H9 (cell line): ENCODE data around the gene PMAIP1. TPM values are rescaled to one million over a fixed set of nuclear protein-coding genes. Genes with fewer than 3 reads are reported as not detected.

ENCODE experiments used
- DNase-seq: peaks from one replicate; pipeline ENCODE4 v3.0.0-alpha.2; 2017
- H2AFZ ChIP-seq: one replicate; pipeline ENCODE4 v1.6.1; 2013; ENCODE audit warnings: mild to moderate bottlenecking, low read length, control low read depth, moderate library complexity
- H2AK5ac ChIP-seq: 2 replicates; pipeline ENCODE4 v1.6.1; 2013; ENCODE audit warnings: low read length, control low read depth, mixed read lengths; ENCODE audit not compliant: insufficient read length
- H2BK120ac ChIP-seq: one replicate; pipeline ENCODE4 v1.6.1; 2013; ENCODE audit warnings: low read depth, mild to moderate bottlenecking, low read length, control low read depth, inconsistent platforms; ENCODE audit not compliant: poor library complexity, severe bottlenecking
- H2BK12ac ChIP-seq: 2 replicates; pipeline ENCODE4 v1.6.1; 2013; ENCODE audit warnings: low read length, control low read depth, mixed read lengths, low read depth; ENCODE audit not compliant: insufficient read length
- H2BK15ac ChIP-seq: 2 replicates; pipeline ENCODE4 v1.6.1; 2013; ENCODE audit warnings: low read depth, low read length, control low read depth
- H2BK20ac ChIP-seq: one replicate; pipeline ENCODE4 v1.6.1; 2013; ENCODE audit warnings: low read depth, mild to moderate bottlenecking, low read length, control low read depth, inconsistent platforms; ENCODE audit not compliant: poor library complexity, severe bottlenecking
- H2BK5ac ChIP-seq: 2 replicates; pipeline ENCODE4 v1.6.1; 2013; ENCODE audit warnings: low read length, control low read depth, mixed read lengths; ENCODE audit not compliant: insufficient read length
- H3K14ac ChIP-seq: 2 replicates; pipeline ENCODE4 v1.6.1; 2013; ENCODE audit warnings: low read length, control low read depth; ENCODE audit not compliant: insufficient read depth
- H3K18ac ChIP-seq: 2 replicates; pipeline ENCODE4 v1.6.1; 2013; ENCODE audit warnings: low read depth, mild to moderate bottlenecking, mixed read lengths, low read length, control low read depth; ENCODE audit not compliant: insufficient read length
- H3K23ac ChIP-seq: 2 replicates; pipeline ENCODE4 v1.6.1; 2013; ENCODE audit warnings: low read length, control low read depth, mixed read lengths, low read depth; ENCODE audit not compliant: insufficient read length
- H3K23me2 ChIP-seq: 2 replicates; pipeline ENCODE4 v1.6.1; 2013; ENCODE audit warnings: low read depth, mild to moderate bottlenecking, mixed read lengths, low read length, control low read depth; ENCODE audit not compliant: insufficient read length, poor library complexity, severe bottlenecking
- H3K27ac ChIP-seq: 2 replicates; pipeline ENCODE4 v1.5.1; 2013; ENCODE audit warnings: low read length, control low read depth, mixed read lengths, low read depth; ENCODE audit not compliant: insufficient read length
- H3K27me3 ChIP-seq: 2 replicates; pipeline ENCODE4 v1.6.1; 2013; ENCODE audit warnings: low read length, control low read depth, inconsistent platforms; ENCODE audit not compliant: insufficient read depth
- H3K4ac ChIP-seq: 2 replicates; pipeline ENCODE4 v1.6.1; 2013; ENCODE audit warnings: low read depth, mild to moderate bottlenecking, control low read depth, inconsistent platforms, low read length, moderate library complexity
- H3K4me1 ChIP-seq: 2 replicates; pipeline ENCODE4 v1.6.1; 2013; ENCODE audit warnings: low read length, control low read depth, inconsistent platforms; ENCODE audit not compliant: insufficient read depth
- H3K4me2 ChIP-seq: 2 replicates; pipeline ENCODE4 v1.6.1; 2013; ENCODE audit warnings: low read length, control low read depth, mixed read lengths; ENCODE audit not compliant: insufficient read length, insufficient read depth
- H3K56ac ChIP-seq: 2 replicates; pipeline ENCODE4 v1.6.1; 2013; ENCODE audit warnings: low read depth, mild to moderate bottlenecking, mixed read lengths, low read length, control low read depth; ENCODE audit not compliant: insufficient read length
- H3K79me1 ChIP-seq: 2 replicates; pipeline ENCODE4 v1.6.1; 2013; ENCODE audit warnings: low read depth, mild to moderate bottlenecking, moderate library complexity, low read length, control low read depth, inconsistent platforms; ENCODE audit not compliant: insufficient read depth, poor library complexity, severe bottlenecking
- H3K79me2 ChIP-seq: 2 replicates; pipeline ENCODE4 v1.6.1; 2013; ENCODE audit warnings: low read length, control low read depth, inconsistent platforms; ENCODE audit not compliant: insufficient read depth
- H3K9ac ChIP-seq: 2 replicates; pipeline ENCODE4 v1.6.1; 2013; ENCODE audit warnings: low read length, control low read depth, mixed read lengths; ENCODE audit not compliant: insufficient read length; ENCODE audit errors: extremely low read depth
- H3K9me3 ChIP-seq: one replicate; pipeline ENCODE4 v1.6.1; 2013; ENCODE audit warnings: low read depth, low read length, inconsistent platforms; ENCODE audit not compliant: control insufficient read depth
- H3T11ph ChIP-seq: one replicate; pipeline ENCODE4 v1.6.1; 2013; ENCODE audit warnings: mild to moderate bottlenecking, low read length, control low read depth, inconsistent platforms
- H4K20me1 ChIP-seq: one replicate; pipeline ENCODE4 v1.6.1; 2013; ENCODE audit not compliant: control insufficient read depth, insufficient read length, insufficient read depth
- H4K5ac ChIP-seq: 2 replicates; pipeline ENCODE4 v1.6.1; 2013; ENCODE audit warnings: low read depth, mild to moderate bottlenecking, mixed read lengths, low read length, control low read depth; ENCODE audit not compliant: insufficient read length
- H4K8ac ChIP-seq: replicated peaks from 2 replicates; pipeline ENCODE4 v1.6.1; 2013; ENCODE audit warnings: low read length, control low read depth, mixed read lengths, low read depth; ENCODE audit not compliant: insufficient read length
- H4K91ac ChIP-seq: 2 replicates; pipeline ENCODE4 v1.6.1; 2013; ENCODE audit warnings: low read depth, mild to moderate bottlenecking, moderate library complexity, mixed read lengths, low read length, control low read depth; ENCODE audit not compliant: insufficient read length
- H3K27ac Mint-ChIP-seq, 3 experiments: 2 replicates in 2 of 3; 3 replicates in 1 of 3; pipeline ENCODE4 v1.8.0; 2020 to 2021; ENCODE audit warnings: mixed read lengths in 3 of 3, mild to moderate bottlenecking in 1 of 3, moderate library complexity in 1 of 3
- H3K27me3 Mint-ChIP-seq: 2 replicates; pipeline ENCODE4 v1.8.0; 2021; ENCODE audit warnings: low read depth, mild to moderate bottlenecking, moderate library complexity, mixed read lengths
- H3K36me3 Mint-ChIP-seq, 3 experiments: 2 replicates in 2 of 3; 3 replicates in 1 of 3; pipeline ENCODE4 v1.8.0; 2020 to 2021; ENCODE audit warnings: low read depth in 3 of 3, mixed read lengths in 3 of 3; ENCODE audit not compliant: insufficient read depth in 1 of 3
- H3K4me1 Mint-ChIP-seq, 2 experiments: 2 replicates each; pipeline ENCODE4 v1.8.0; 2020; ENCODE audit warnings: mixed read lengths in 2 of 2
- H3K4me3 Mint-ChIP-seq, 2 experiments: 2 replicates in 1 of 2; 3 replicates in 1 of 2; pipeline ENCODE4 v1.8.0; 2020 to 2021; ENCODE audit warnings: mild to moderate bottlenecking in 2 of 2, mixed read lengths in 2 of 2, moderate library complexity in 1 of 2
- H3K9me3 Mint-ChIP-seq, 2 experiments: 2 replicates in 1 of 2; 3 replicates in 1 of 2; pipeline ENCODE4 v1.8.0; 2020; ENCODE audit warnings: mild to moderate bottlenecking in 2 of 2, mixed read lengths in 2 of 2, moderate library complexity in 1 of 2
- WGBS: extraction: QIAGEN DNeasy Blood & Tissue Kit; methylation state at CpG from one replicate; pipeline ENCODE4 v1.1.7; 2013; ENCODE audit warnings: missing lambda C conversion rate, low lambda C conversion rate, mixed read lengths; ENCODE audit not compliant: insufficient read length; ENCODE audit errors: extremely low coverage; 5-methylcytosine and 5-hydroxymethylcytosine counted together
- total RNA-seq: library from RNA; stranded (reverse); gene quantifications from 2 replicates; pipeline ENCODE4 v1.2.1, GENCODE V29; 2021
- TF ChIP-seq, protein P1 (sequence below): fragments of 200-600 bp; sonication (generic); conservative IDR thresholded peaks from 3 replicates; pipeline ENCODE4 v1.8.0; 2021; ENCODE audit warnings: antibody characterized with exemption, mild to moderate bottlenecking

Gene PMAIP1
- total RNA-seq, 1 experiment from 2014 or later = 152 TPM

DNA sequence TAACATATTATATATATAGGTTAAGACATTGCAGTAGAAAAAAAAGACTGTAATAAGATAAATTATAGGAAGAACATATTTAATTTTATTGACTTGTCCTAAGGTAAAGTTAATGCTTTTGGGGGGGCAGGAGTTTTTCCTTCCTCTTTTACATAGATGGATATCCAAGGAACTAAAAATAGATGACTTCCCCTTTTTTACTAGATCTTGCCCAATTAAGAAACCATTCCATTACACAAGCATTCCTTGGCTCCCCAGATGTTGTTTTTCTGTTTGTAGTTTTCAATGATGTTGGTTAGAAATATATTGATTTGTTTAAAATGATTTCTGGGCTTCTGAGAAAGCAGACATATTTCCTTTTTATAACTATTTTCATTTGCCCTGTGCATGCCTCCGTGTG, 22.4 kb upstream of the PMAIP1 start:
- Mint-ChIP-seq H3K4me3 (no peak overlapping the region), H3K36me3 (no peaks in the 10 kb centered on the region), H3K27me3 (no peaks in the 10 kb centered on the region; the same call in 1 of the 2 replicates), H3K4me1 (peaks cover 28 to 35% of the 10 kb centered on the region in 2 experiments), H3K27ac (no peak overlapping the region), H3K9me3 (peaks cover 0 to 3% of the 10 kb centered on the region in 2 experiments; a peak in 1 of 5 replicates)
- Histone ChIP-seq H3K4me1 (peaks cover 9% of the 10 kb centered on the region; the same call in 1 of the 2 replicates), H3T11ph (no peak overlapping the region), H2BK15ac (no peak overlapping the region), H3K14ac (no peak overlapping the region), H3K23ac (no peak overlapping the region), H2BK20ac (no peak overlapping the region), H2BK12ac (no peak overlapping the region), H2AK5ac (no peak overlapping the region), H4K8ac (no peak overlapping the region), H3K79me2 (no peaks in the 10 kb centered on the region), H4K5ac (no peak overlapping the region), H3K56ac (no peak overlapping the region), H2BK5ac (no peak overlapping the region), H2BK120ac (no peak overlapping the region), H3K27me3 (no peaks in the 10 kb centered on the region), H3K9ac (no peak overlapping the region), H3K18ac (no peak overlapping the region), H3K27ac (no peak overlapping the region), H3K4me2 (no peak overlapping the region), H3K4ac (no peak overlapping the region), H3K23me2 (no peaks in the 10 kb centered on the region), H2AFZ (no peak overlapping the region), H4K91ac (no peak overlapping the region), H3K9me3 (no peaks in the 10 kb centered on the region), H4K20me1 (no peaks in the 10 kb centered on the region), H3K79me1 (no peaks in the 10 kb centered on the region)
- WGBS = no CpG with 5 or more reads among the region's 1 CpG
- TF ChIP-seq, protein P1, sequence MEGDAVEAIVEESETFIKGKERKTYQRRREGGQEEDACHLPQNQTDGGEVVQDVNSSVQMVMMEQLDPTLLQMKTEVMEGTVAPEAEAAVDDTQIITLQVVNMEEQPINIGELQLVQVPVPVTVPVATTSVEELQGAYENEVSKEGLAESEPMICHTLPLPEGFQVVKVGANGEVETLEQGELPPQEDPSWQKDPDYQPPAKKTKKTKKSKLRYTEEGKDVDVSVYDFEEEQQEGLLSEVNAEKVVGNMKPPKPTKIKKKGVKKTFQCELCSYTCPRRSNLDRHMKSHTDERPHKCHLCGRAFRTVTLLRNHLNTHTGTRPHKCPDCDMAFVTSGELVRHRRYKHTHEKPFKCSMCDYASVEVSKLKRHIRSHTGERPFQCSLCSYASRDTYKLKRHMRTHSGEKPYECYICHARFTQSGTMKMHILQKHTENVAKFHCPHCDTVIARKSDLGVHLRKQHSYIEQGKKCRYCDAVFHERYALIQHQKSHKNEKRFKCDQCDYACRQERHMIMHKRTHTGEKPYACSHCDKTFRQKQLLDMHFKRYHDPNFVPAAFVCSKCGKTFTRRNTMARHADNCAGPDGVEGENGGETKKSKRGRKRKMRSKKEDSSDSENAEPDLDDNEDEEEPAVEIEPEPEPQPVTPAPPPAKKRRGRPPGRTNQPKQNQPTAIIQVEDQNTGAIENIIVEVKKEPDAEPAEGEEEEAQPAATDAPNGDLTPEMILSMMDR = no peak
- DNase-seq = no peak
